PC-3 (cell line): ENCODE results near the gene ST6GAL1.

ENCODE experiments used
- EZH2 ChIP-seq: fragments of 300-600 bp; sonication (generic); IDR thresholded peaks from one replicate; pipeline ENCODE4 v1.6.1; 2017; ENCODE audit warnings: antibody characterized with exemption, mild to moderate bottlenecking, low read length; ENCODE audit not compliant: unreplicated experiment
- TF ChIP-seq, protein P1 (sequence below): fragments of 300-600 bp; sonication (generic); conservative IDR thresholded peaks from 2 replicates; pipeline ENCODE4 v1.5.1; 2017; ENCODE audit warnings: antibody characterized with exemption, low read depth, mild to moderate bottlenecking, low read length

DNA sequence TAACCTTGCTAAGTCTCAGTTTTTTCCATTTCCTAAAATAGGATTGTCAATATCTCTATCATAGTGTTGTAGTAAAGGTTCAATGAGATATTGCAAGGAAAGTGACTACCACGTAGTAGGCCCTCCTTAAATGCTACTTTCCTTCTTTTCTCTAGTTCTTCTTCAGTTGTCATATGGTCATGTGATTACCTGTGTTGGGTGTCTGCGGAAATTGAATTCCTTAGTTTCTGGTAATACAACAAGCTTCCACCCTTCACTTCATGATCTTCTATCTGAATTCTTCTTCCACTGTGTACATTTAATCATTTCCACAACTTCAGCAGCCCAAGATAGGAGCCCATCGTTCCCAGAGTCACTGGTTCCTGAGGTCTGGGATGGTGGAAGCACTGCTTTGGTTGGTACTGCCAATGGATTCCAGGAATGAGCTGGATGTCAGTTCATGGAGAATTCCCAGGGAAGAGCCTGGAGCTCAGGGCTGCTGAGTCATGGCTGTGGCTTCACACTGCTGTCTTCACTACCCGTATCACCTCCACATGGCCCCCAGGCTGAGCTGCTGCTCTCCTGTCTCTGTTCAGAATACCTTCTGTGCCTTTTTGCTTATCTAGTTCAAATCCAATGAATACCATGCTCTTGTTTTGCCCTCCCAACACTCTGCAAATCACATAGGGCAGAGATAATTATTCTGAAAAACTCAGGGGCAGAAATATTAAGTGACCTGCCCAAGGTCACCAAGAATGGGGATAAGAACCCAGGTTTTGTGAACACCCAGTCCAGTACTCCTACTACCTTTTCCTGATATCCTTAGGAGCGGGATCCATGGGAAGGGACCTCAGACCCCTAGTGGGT, 110.4 kb downstream of the ST6GAL1 start:
- TF ChIP-seq, protein P1, sequence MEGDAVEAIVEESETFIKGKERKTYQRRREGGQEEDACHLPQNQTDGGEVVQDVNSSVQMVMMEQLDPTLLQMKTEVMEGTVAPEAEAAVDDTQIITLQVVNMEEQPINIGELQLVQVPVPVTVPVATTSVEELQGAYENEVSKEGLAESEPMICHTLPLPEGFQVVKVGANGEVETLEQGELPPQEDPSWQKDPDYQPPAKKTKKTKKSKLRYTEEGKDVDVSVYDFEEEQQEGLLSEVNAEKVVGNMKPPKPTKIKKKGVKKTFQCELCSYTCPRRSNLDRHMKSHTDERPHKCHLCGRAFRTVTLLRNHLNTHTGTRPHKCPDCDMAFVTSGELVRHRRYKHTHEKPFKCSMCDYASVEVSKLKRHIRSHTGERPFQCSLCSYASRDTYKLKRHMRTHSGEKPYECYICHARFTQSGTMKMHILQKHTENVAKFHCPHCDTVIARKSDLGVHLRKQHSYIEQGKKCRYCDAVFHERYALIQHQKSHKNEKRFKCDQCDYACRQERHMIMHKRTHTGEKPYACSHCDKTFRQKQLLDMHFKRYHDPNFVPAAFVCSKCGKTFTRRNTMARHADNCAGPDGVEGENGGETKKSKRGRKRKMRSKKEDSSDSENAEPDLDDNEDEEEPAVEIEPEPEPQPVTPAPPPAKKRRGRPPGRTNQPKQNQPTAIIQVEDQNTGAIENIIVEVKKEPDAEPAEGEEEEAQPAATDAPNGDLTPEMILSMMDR: no peak
- no peak for TF ChIP-seq EZH2
